ENCODE results near the gene PRR19. TPM values are rescaled to one million over a fixed set of nuclear protein-coding genes. Genes with fewer than 3 reads are reported as not detected.

Gene PRR19
- total RNA-seq, 2 donors from 2014 or later: 0.59 TPM; not detected in 1

DNA sequence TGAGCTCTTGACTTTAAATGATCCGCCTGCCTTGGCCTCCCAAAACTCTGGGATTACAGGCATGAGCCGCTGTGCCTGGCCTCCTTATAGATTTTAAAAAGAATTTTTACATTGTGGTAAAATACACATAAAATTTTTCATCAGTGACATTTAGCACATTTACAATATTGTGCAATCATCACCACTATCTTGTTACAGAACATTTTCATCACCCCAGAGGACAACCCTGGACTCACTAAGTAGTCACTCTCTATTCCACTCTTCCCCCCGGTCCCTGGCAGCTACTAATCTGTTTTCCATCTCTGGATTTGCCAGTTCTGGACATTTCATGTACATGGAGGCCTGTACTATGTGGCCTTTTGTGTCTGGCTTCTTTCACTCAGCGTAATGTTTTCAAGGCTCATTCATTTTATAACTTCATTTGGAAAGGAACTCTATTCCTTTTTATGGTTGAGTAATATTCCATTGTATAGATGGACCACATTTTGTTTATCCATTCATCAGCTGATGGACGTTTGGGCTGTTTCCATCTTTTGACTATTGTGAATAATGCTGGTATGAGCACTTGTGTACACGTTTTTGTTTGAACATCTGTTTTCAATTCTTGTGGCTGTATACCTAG is 43.4 kb downstream of the PRR19 start:
- no peaks in the 10 kb centered on the region for H3K27me3 ChIP-seq
- DNase-seq (ENCODE audit: low spot score): no peak
- peaks cover 19% of the 10 kb centered on the region for H3K36me3 ChIP-seq
- TF ChIP-seq, protein P1, sequence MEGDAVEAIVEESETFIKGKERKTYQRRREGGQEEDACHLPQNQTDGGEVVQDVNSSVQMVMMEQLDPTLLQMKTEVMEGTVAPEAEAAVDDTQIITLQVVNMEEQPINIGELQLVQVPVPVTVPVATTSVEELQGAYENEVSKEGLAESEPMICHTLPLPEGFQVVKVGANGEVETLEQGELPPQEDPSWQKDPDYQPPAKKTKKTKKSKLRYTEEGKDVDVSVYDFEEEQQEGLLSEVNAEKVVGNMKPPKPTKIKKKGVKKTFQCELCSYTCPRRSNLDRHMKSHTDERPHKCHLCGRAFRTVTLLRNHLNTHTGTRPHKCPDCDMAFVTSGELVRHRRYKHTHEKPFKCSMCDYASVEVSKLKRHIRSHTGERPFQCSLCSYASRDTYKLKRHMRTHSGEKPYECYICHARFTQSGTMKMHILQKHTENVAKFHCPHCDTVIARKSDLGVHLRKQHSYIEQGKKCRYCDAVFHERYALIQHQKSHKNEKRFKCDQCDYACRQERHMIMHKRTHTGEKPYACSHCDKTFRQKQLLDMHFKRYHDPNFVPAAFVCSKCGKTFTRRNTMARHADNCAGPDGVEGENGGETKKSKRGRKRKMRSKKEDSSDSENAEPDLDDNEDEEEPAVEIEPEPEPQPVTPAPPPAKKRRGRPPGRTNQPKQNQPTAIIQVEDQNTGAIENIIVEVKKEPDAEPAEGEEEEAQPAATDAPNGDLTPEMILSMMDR (IDR thresholded peaks at IDR 0.05): no peak
- no peak overlapping the region for H3K4me3 ChIP-seq
- no peak overlapping the region for H3K27ac ChIP-seq
- no peaks in the 10 kb centered on the region for H3K9me3 ChIP-seq
- no peaks in the 10 kb centered on the region for H3K4me1 ChIP-seq

DNA sequence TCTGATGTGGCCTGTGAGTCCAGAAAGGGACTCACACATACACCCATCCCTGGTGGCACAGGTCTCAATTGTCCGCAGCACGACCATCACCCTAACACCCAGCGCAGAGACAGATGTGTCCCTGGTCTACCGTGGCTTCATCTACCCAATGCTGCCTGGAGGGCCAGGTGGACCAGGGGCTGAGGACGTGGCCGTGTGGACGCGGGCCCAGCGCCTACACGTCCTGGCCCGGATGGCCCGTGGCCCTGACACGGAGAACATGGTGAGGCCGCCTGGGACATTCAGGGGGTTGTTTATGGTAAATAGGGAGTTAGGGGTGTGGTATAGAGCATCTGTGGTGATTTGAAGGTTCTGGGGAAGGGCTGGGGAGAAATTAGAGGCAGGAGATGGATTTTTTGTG is 46.3 kb downstream of the PRR19 start:
- DNase-seq (ENCODE audit: low spot score): no peak
- H3K36me3 ChIP-seq: peaks cover 20% of the 10 kb centered on the region
- no peaks in the 10 kb centered on the region for H3K9me3 ChIP-seq
- H3K27ac ChIP-seq: no peak overlapping the region
- no peak overlapping the region for H3K4me3 ChIP-seq
- TF ChIP-seq, protein P1 (IDR thresholded peaks at IDR 0.05): no peak
- no peaks in the 10 kb centered on the region for H3K27me3 ChIP-seq
- H3K4me1 ChIP-seq: no peaks in the 10 kb centered on the region

DNA sequence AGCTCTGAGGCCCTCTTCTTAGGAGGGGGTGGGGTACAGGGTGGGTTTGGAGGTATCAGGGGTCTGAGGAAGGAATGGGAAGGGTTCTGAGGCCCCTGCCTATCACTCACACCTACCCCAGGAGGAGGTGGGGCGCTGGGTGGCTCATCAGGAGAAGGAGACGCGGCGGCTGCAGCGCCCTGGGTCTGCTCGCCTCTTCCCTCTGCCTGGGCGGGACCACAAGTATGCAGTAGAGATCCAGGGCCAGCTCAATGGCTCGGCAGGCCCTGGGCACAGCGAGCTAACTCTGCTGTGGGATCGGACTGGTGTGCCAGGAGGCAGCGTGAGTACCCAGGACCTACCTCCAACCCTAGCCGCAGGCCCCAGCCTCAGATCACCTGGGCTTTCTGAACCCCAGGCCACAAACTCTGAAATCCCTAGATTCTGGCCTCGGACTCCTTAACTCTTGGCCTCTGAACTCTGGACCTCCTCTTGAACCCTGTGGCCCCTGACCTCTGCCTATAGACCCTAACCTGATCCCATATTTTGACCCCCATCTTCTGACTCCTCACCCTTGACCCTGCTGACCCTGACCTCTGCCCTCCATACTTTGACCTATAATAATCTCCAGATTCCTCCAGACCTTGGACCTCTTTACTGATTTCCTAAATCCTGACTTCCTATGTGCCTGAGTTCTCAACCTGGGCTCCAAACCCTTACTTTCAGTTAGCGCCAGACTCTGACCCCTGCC is 47.6 kb downstream of the PRR19 start:
- Histone ChIP-seq H3K27ac (no peak overlapping the region), H3K36me3 (peaks cover 18% of the 10 kb centered on the region), H3K4me1 (no peaks in the 10 kb centered on the region), H3K4me3 (no peak overlapping the region), H3K9me3 (no peaks in the 10 kb centered on the region), H3K27me3 (no peaks in the 10 kb centered on the region)
- no peak for DNase-seq (ENCODE audit: low spot score)
- TF ChIP-seq, protein P1 (IDR thresholded peaks at IDR 0.05): no peak

DNA sequence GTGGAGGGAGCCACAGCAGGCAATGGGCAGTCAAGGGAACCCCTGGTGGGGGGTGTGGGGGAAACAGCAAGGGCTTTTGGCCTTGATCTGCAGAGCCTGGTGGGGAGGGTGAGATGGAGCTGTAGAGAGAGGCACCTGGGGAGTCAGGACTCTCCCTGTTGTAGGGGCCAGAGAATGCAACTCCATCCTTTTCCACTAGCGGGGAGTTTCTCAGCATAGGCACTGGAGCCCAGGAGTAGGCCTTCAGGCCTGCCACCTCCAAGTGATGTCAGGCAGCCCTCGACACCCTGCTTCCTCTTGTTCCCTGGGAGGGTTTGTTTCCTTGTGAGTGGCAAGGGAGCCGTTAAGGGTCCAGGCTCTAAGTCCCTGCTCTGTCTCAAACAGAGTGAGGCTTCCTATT is 48.5 kb downstream of the PRR19 start:
- H3K36me3 ChIP-seq: peaks cover 16% of the 10 kb centered on the region
- no peak for DNase-seq (ENCODE audit: low spot score)
- H3K9me3 ChIP-seq: no peaks in the 10 kb centered on the region
- no peak overlapping the region for H3K4me3 ChIP-seq
- H3K27me3 ChIP-seq: no peaks in the 10 kb centered on the region
- no peak overlapping the region for H3K27ac ChIP-seq
- TF ChIP-seq, protein P1 (IDR thresholded peaks at IDR 0.05): no peak
- no peaks in the 10 kb centered on the region for H3K4me1 ChIP-seq

DNA sequence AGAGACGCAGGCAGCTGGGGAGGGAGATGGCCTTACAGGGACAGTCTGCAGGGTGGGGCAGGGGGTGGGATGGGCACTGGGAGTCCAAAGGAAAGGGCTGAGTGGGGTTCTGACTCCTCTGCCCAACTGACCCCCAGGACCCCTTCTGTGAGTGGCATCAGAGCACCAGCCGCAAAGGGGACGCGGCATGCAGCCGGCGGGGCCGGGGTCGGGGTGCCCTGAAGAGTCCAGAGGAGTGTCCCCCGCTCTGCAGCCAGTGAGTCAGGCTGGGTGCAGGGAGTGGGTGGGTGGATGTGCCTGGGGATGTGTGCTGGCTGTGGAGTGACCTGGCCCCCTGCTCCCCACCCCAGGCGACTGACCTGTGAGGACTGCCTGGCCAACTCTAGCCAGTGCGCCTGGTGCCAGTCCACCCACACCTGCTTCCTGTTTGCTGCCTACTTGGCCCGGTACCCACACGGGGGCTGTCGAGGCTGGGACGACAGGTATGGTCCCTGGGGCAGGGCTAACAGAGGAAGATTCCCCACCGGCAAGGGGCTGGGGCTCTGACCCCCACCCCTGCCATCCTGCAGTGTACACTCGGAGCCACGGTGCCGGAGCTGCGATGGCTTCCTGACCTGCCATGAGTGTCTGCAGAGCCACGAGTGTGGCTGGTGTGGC is 49.3 kb downstream of the PRR19 start:
- peaks cover 24% of the 10 kb centered on the region for H3K36me3 ChIP-seq
- no peaks in the 10 kb centered on the region for H3K27me3 ChIP-seq
- no peak overlapping the region for H3K4me3 ChIP-seq
- TF ChIP-seq, protein P1 (IDR thresholded peaks at IDR 0.05): no peak
- no peaks in the 10 kb centered on the region for H3K9me3 ChIP-seq
- DNase-seq (ENCODE audit: low spot score): no peak
- H3K27ac ChIP-seq: no peak overlapping the region
- no peaks in the 10 kb centered on the region for H3K4me1 ChIP-seq
